Neural progenitor cell (in vitro differentiated cells): Measurements from ENCODE around the gene TXLNB.

Experiments used
- CTCF ChIP-seq: fragments of 200-600 bp; sonication (generic); IDR thresholded peaks from 2 replicates; pipeline ENCODE4 v1.5.1; 2017; ENCODE audit warnings: antibody characterized with exemption, mild to moderate bottlenecking
- EZH2phosphoT487 ChIP-seq: fragments of 200-600 bp; sonication (generic); IDR thresholded peaks from 2 replicates; pipeline ENCODE4 v1.6.1; 2017; ENCODE audit warnings: antibody characterized with exemption

GRCh38 chr6:139337830-139338229 lies 46.0 kb upstream of the TXLNB start:
- TF ChIP-seq EZH2phosphoT487 (no peak), CTCF (no peak)
